Retinal pigment epithelial cell (primary cell): Measurements from ENCODE around the gene SEC14L6.
A peak's percentile ranks its signal among the peaks of the same experiment; 100 is the strongest.

Experiments used
- DNase-seq: peaks from one replicate; pipeline ENCODE4 v3.0.0-alpha.2; 2010; ENCODE audit warnings: low read depth
- H3K4me3 ChIP-seq: 2 replicates; pipeline ENCODE4 v1.5.1; 2011; ENCODE audit warnings: mild to moderate bottlenecking, low read length, control low read depth, moderate library complexity
- TF ChIP-seq, protein P1 (sequence below): conservative IDR thresholded peaks from 2 replicates; pipeline ENCODE4 v1.5.1; 2011; ENCODE audit warnings: low read depth, low read length, control low read depth, inconsistent platforms

SEC14L6 gene

DNA sequence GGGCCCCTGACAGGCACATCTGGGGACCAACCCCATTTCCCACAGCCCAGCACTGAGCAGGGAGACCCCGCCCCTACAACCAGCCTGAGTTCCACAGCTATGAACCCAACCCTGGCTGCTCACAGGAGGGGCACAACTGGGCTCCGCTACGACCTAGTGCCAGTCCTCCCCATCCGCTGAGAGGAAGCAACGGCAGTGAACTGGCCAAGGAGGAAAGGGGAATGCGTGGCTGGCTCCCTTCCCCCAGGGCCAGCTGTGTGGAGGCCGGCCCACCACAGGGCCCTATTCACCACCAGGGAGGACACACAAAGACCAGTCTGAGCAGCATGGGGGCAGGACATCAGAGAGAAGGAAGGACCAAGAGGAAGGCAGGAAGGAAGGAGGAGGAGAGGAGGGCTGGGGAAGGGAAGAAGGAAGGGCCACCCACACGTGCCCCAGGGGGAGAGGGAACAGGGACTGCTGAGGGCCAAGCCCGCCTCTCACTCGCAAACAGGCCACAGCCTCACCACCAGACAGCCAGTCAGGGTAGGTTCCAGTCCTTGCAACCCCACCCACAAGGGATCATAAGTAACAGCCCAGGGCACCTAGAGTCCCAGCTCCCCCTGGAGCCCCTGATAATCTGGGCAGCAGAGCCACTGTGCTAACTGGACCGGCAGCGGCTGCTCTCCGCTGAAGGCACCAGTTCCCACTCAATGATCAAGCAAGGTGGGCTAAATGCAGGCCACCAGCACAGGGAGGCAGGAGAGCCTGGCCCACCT is 36.4 kb upstream of the SEC14L6 start:
- TF ChIP-seq, protein P1, sequence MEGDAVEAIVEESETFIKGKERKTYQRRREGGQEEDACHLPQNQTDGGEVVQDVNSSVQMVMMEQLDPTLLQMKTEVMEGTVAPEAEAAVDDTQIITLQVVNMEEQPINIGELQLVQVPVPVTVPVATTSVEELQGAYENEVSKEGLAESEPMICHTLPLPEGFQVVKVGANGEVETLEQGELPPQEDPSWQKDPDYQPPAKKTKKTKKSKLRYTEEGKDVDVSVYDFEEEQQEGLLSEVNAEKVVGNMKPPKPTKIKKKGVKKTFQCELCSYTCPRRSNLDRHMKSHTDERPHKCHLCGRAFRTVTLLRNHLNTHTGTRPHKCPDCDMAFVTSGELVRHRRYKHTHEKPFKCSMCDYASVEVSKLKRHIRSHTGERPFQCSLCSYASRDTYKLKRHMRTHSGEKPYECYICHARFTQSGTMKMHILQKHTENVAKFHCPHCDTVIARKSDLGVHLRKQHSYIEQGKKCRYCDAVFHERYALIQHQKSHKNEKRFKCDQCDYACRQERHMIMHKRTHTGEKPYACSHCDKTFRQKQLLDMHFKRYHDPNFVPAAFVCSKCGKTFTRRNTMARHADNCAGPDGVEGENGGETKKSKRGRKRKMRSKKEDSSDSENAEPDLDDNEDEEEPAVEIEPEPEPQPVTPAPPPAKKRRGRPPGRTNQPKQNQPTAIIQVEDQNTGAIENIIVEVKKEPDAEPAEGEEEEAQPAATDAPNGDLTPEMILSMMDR = no peak
- H3K4me3 ChIP-seq = no peak overlapping the region
- DNase-seq = no peak

DNA sequence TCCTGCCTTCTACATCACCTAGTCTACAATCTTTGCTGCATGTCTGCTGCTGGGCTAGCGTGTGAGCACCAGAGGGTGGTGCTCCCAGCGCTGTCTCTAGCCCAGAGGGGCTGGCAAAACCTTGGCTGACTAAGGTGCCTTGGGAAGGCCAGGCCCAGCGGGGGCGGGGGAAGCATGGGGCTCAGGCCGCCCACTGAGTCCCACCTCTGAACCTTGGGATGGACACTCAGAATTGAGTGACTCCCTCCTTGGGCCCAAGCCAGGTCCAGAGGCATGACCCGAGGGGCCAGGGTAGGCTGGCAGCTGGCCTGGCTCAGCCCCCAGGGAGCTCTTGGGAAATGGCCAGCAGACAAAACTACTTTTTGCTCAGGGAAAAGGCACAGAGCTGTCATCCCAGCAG is 35.5 kb upstream of the SEC14L6 start:
- TF ChIP-seq, protein P1 = no peak
- no peak overlapping the region for H3K4me3 ChIP-seq
- DNase-seq = no peak

DNA sequence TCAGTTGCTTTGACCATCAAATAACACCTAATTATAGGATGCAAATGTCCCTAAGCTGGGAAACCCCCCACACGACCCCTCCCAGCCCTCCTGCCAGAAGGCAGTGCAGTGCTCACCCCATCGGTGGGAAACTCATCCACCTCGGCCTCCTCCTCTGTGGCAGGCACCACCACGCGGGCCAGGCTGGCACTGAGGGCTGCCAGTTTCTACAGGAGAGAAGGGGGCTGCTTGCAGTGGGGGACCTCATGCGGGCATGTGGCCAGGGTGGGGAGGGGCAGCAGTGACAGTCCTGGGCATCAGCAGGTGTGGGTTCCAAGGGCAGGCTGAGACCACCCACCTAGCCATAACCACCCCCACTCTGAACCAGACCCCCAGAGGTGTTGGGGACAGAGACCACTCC is 34.4 kb upstream of the SEC14L6 start:
- no peak for DNase-seq
- TF ChIP-seq, protein P1 = no peak
- H3K4me3 ChIP-seq = no peak overlapping the region

DNA sequence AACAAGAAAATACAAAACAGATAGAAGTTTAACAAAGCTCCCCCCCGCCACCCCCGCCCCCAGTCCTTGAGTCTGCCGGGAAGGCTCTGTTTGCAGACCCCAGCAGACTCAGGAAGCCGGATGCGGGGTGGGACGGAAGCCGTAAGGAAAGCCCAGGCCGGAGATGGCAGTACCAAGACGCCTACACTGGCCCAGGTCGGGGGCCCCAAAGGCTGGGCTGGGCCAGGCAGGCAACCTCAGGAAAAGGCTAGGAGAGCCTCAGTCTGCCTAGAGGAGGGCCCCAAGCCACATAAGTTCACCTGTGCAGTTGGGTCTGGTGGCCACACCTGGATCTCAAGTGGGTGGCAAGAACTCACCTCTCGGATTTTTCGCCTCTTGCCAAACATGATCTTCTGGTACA is 31.9 kb upstream of the SEC14L6 start:
- H3K4me3 ChIP-seq = no peak overlapping the region
- DNase-seq = no peak
- TF ChIP-seq, protein P1 = no peak

DNA sequence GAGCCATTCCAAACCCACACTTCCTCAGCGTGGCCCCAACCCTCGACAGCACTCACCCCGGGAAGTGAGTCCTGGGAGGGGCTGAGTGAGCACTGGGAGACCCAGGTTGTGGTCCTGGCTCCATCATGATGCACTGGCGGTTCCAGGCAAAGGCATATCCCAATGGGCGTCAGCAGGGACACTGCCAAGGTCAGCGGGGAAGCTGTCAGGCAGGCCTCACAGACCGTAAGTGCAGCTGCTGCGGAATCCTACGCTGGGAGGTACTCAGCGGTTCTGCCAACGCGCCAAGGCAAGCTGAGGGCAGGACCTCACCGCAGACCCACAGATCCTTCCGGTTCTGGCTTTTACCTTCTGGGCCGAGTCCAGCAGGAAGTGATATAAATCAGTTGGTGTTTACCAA is 29.3 kb upstream of the SEC14L6 start:
- DNase-seq = no peak
- TF ChIP-seq, protein P1 = no peak
- H3K4me3 ChIP-seq = no peak overlapping the region

DNA sequence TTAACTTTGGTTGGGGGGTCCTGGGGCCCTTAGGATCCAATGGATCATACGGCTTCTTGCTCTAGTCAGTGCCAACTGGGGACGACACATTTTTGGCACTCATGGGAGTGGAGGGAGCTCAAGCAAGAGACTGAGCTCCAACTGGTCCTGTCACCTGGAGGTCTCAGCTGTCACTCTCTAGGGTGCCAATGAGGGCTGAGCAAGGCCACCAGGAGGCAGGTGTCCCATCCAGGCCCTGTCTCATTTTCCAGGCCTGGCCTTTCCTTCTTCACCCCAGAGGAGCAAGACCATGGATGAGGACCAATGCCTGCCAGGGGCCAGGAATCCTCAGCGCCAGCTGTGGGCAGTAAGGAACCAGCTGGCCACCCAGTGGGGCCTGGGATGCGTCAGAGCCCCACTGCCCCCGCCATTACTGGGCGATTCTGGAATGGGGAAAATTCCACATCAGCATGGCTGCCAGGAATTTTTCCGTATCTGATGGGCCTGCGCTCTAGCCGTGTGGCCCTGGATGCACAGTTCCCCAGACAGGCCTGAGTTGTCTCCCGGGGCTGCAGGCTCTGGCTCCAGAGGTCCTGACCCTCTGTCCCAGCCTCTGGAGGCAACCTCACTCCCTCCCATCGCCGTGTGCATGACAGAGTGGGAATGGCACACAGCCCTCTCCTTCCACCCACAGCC is 28.6 kb upstream of the SEC14L6 start:
- no peak for DNase-seq
- peak overlapping the region; percentile 29 for H3K4me3 ChIP-seq
- TF ChIP-seq, protein P1 = peak; percentile 27
